ENCODE results near the gene VGLL1. TPM values are rescaled to one million over a fixed set of nuclear protein-coding genes. Genes with fewer than 3 reads are reported as not detected.

Gene VGLL1
- polyA plus RNA-seq, 2 donors: 0.76 to 1.3 TPM

Other genes starting within 250 kb of the VGLL1 start
- under 1 TPM in 1 of 2 donors, not detected in 1; under 0.01 TPM for gene ADGRG4, start 231.3 kb upstream of the VGLL1 start, polyA plus RNA-seq
- not detected for gene BRS3, start 44.3 kb upstream of the VGLL1 start, polyA plus RNA-seq
- 10 to 100 TPM; 12.8 to 24.9 TPM for gene HTATSF1, start 34.6 kb upstream of the VGLL1 start, polyA plus RNA-seq
- under 1 TPM; 0.14 to 0.19 TPM for gene CD40LG, start 115.9 kb downstream of the VGLL1 start, polyA plus RNA-seq
- gene ARHGEF6, start 248.7 kb downstream of the VGLL1 start, polyA plus RNA-seq: 1 to 10 TPM in 1 of 2 donors, under 1 TPM in 1; 0.90 to 1.3 TPM